Fibroblast of lung (primary cell): Measurements from ENCODE around the gene TOR2A.

Experiments used
- EZH2 ChIP-seq: IDR thresholded peaks from 2 replicates; pipeline ENCODE4 v1.5.1; 2012; ENCODE audit warnings: low read length, control low read depth, mild to moderate bottlenecking; ENCODE audit errors: missing control alignments
- TF ChIP-seq, protein P1 (sequence below), 2 donors: IDR thresholded peaks in 1 of 2; conservative IDR thresholded peaks in 1 of 2; 1 replicate in 1 of 2; 2 replicates in 1 of 2; pipeline ENCODE4 v1.5.1; 2011 to 2012; ENCODE audit warnings: low read length in 2 of 2, control low read depth in 1 of 2, inconsistent platforms in 1 of 2, low read depth in 1 of 2, mild to moderate bottlenecking in 1 of 2

DNA sequence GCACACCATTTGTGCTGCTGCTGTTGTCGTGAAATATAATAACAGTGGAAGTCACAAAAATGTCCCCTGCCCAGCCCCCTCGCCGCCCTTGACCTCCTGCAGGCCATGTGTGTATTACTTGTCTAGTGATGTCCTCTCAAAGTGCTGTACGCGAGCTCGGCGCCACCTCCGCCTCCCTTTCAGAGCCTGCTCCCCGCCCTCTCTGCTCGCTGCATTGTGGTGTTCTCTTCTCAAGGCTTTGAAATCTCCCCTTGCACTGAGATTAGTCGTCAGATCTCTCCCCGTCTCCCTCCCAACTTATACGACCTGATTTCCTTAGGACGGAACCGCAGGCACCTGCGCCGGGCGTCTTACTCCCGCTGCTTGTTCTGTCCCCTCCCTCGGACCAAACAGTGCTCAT, 43.0 kb downstream of the TOR2A start:
- TF ChIP-seq, protein P1, sequence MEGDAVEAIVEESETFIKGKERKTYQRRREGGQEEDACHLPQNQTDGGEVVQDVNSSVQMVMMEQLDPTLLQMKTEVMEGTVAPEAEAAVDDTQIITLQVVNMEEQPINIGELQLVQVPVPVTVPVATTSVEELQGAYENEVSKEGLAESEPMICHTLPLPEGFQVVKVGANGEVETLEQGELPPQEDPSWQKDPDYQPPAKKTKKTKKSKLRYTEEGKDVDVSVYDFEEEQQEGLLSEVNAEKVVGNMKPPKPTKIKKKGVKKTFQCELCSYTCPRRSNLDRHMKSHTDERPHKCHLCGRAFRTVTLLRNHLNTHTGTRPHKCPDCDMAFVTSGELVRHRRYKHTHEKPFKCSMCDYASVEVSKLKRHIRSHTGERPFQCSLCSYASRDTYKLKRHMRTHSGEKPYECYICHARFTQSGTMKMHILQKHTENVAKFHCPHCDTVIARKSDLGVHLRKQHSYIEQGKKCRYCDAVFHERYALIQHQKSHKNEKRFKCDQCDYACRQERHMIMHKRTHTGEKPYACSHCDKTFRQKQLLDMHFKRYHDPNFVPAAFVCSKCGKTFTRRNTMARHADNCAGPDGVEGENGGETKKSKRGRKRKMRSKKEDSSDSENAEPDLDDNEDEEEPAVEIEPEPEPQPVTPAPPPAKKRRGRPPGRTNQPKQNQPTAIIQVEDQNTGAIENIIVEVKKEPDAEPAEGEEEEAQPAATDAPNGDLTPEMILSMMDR (conservative IDR thresholded peaks at IDR 0.05 in 1 of 2, IDR thresholded peaks at IDR 0.05 in 1 of 2; ENCODE audit: low read depth in 1 of 2, low read length in 2 of 2) = no peak
- TF ChIP-seq EZH2 = no peak
